Muscle of leg (tissue), 11 donors: ENCODE results near the gene PVR. TPM values are rescaled to one million over a fixed set of nuclear protein-coding genes. Genes with fewer than 3 reads are reported as not detected.
"Not testable (repeated sequence)": the region's sequence is repeated elsewhere in the genome, so short reads cannot be mapped to it uniquely, and the experiment has no call there.

Experiments
- DNase-seq: peaks from one replicate; pipeline ENCODE4 v3.0.0; 2013
- H3K27ac ChIP-seq: one replicate; pipeline ENCODE4 v1.5.1; 2013; ENCODE audit warnings: mild to moderate bottlenecking, low read length, control low read depth
- H3K27me3 ChIP-seq: one replicate; pipeline ENCODE4 v1.6.1; 2013; ENCODE audit warnings: low read length; ENCODE audit not compliant: control insufficient read depth, insufficient read depth
- H3K36me3 ChIP-seq: one replicate; pipeline ENCODE4 v1.6.1; 2013; ENCODE audit warnings: low read length; ENCODE audit not compliant: control insufficient read depth, insufficient read depth
- H3K4me1 ChIP-seq: one replicate; pipeline ENCODE4 v1.6.1; 2013; ENCODE audit warnings: low read length; ENCODE audit not compliant: control insufficient read depth, insufficient read depth
- H3K4me3 ChIP-seq: one replicate; pipeline ENCODE4 v1.5.1; 2013; ENCODE audit warnings: low read length, control low read depth
- H3K9me3 ChIP-seq: replicated peaks from 2 replicates; pipeline ENCODE4 v1.6.1; 2013; ENCODE audit warnings: low read depth, low read length; ENCODE audit not compliant: control insufficient read depth
- WGBS: methylation state at CpG from one replicate; pipeline ENCODE4 v1.1.5; 2013; ENCODE audit warnings: missing lambda C conversion rate; ENCODE audit not compliant: insufficient coverage; 5-methylcytosine and 5-hydroxymethylcytosine counted together
- polyA plus RNA-seq, 8 donors: library from polyadenylated mRNA; unstranded; fragments of 120-200 nt; gene quantifications; one replicate each; pipeline versions ENCODE4 v1.2.1 to v1.2.3, GENCODE V29; 2013; ENCODE audit warnings: inconsistent platforms in 1 of 8, low replicate concordance in 1 of 8; ENCODE audit not compliant: insufficient read length in 8 of 8, insufficient read depth in 1 of 8
- total RNA-seq: library from RNA; stranded (reverse); fragments of 120-200 nt; gene quantifications from one replicate; pipeline ENCODE4 v1.2.4, GENCODE V29; 2013

PVR gene
- total and polyA plus RNA-seq, 9 donors = 18.4 to 25.6 (median 20.3) TPM

DNA sequence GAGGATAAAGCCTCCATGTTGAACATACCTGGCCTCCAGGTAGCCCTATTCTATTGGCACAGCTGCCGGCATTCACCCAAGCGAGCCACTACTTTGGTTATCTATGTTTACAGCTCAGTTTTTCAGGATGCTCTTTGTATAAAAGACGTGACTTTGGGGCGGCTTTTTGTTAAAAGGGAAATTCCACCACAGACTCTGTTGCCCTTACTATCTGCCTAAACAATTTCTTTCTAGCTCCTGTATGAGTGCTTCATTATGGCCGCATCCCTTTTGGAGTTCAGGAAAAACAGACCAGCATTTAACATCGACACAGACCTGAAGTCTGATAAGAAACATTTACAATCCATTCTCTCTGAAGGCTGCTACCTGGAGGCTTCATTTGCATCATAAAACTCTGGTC lies 39.5 kb upstream of the PVR start:
- no peak overlapping the region for H3K27ac ChIP-seq
- H3K4me3 ChIP-seq = no peak overlapping the region
- H3K27me3 ChIP-seq = peaks cover 7% of the 10 kb centered on the region
- peaks cover 2% of the 10 kb centered on the region for H3K4me1 ChIP-seq
- H3K36me3 ChIP-seq = no peaks in the 10 kb centered on the region
- no peaks in the 10 kb centered on the region for H3K9me3 ChIP-seq
- no peak for DNase-seq
- WGBS = 39% methylated on average over 2 of the region's 6 CpGs

DNA sequence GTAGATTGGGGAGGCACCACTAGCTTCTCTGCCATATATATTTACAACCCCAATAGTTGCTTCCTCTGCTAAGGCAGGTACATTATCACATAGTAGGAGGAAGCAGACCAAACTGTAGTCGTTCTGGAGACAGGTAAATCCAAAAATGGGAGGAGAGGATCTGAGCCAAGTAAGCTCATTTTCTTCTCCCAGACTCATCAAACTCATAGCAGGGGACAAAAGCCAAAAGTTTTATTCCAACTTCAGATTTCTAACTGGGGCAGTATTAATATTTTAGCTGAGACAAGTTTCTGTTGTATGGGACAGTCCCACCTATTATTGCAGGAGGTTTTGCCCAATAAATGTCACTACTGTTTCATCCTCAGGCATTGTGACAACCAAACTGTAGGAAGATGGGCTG lies 38.2 kb upstream of the PVR start:
- H3K36me3 ChIP-seq = no peaks in the 10 kb centered on the region
- peaks cover 2% of the 10 kb centered on the region for H3K4me1 ChIP-seq
- no peak overlapping the region for H3K4me3 ChIP-seq
- H3K9me3 ChIP-seq = no peaks in the 10 kb centered on the region
- no CpG with 5 or more reads among the region's 1 CpG for WGBS
- DNase-seq = no peak
- peaks cover 3% of the 10 kb centered on the region for H3K27me3 ChIP-seq
- H3K27ac ChIP-seq = no peak overlapping the region

DNA sequence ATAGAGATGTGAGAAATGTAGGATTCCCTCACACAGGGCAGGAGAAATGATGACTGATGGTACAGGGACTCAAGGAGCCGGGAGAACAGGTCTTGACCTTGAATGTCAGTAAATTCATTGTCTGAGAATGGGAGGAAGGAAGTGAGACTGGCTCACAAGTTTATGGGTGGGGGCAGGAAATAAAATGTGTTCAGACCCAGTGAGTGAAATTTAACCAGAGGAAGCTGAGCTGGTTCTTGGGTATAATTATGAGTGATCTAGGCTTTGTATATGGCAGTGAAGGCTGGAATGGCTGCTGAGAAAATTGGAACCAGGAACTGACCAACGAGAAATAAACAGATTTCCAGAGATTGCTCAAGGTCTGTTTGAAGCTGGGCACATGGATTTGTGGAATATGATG lies 36.7 kb upstream of the PVR start:
- peak overlapping the region; percentile 72 for H3K27ac ChIP-seq
- DNase-seq = peak; percentile 44
- H3K36me3 ChIP-seq = no peaks in the 10 kb centered on the region
- no peaks in the 10 kb centered on the region for H3K9me3 ChIP-seq
- 25% methylated on average over 1 of the region's 2 CpGs for WGBS
- H3K4me3 ChIP-seq = no peak overlapping the region
- H3K4me1 ChIP-seq = peaks cover 2% of the 10 kb centered on the region
- H3K27me3 ChIP-seq = no peaks in the 10 kb centered on the region

DNA sequence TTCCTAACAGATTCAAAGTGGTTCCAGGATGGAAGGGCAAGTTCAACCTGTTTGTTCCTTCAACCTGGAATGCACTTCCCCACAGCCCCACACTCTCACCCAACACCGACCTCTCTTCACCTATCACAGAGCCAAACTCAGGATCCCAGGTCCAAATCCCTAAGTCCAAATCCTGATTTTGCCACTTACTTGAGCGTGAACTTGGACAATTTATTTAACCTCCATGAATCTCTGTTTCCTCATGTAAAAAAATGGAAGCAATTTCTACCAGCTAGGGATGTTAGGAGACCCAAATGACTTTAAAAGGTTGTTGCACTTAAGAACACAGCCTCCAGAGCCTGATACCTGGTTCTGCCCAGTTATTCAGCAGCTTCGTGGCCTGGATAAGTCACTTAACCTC lies 35.8 kb upstream of the PVR start:
- Histone ChIP-seq H3K36me3 (no peaks in the 10 kb centered on the region), H3K9me3 (no peaks in the 10 kb centered on the region), H3K27me3 (no peaks in the 10 kb centered on the region), H3K4me3 (no peak overlapping the region), H3K4me1 (peaks cover 2% of the 10 kb centered on the region), H3K27ac (peak overlapping the region; percentile 66)
- 80% methylated on average over 1 of the region's 3 CpGs for WGBS
- DNase-seq = no peak

- Histone ChIP-seq H3K9me3 (no peaks in the 10 kb centered on the region), H3K4me1 (peaks cover 2% of the 10 kb centered on the region), H3K36me3 (no peaks in the 10 kb centered on the region), H3K4me3 (no peak overlapping the region), H3K27me3 (no peaks in the 10 kb centered on the region), H3K27ac (peak overlapping the region; percentile 66)
- 60% methylated on average over 1 of the region's 7 CpGs for WGBS
- DNase-seq = peak; percentile 44
Measured at GRCh38 chr19:44608391-44608821, 35.3 kb upstream of the PVR start.

DNA sequence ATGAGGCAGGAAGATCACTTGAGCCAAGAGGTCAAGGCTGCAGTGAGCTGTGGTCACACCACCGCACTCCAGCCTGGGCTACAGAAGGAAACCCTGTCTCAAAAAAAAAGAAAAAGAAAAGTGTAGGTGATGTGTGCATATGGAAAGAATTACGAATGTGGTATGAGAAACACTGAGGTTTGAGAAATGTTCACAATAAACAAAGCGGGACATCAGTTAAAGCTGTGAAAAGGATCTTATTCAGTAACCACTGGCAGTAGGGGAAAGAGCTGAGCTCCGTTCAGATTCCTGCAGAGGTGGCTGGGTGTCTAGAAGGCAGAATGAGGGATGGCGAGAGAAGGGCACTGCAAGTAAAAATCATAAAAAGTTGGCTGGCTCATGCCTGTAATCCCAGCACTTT lies 34.5 kb upstream of the PVR start:
- no peak overlapping the region for H3K4me3 ChIP-seq
- peaks cover 2% of the 10 kb centered on the region for H3K4me1 ChIP-seq
- WGBS = 83% methylated on average over 5 of the region's 5 CpGs
- no peak for DNase-seq
- no peaks in the 10 kb centered on the region for H3K9me3 ChIP-seq
- H3K27ac ChIP-seq = peak overlapping the region; percentile 47
- H3K36me3 ChIP-seq = no peaks in the 10 kb centered on the region
- no peaks in the 10 kb centered on the region for H3K27me3 ChIP-seq

GRCh38 chr19:44610497-44610896 lies 33.2 kb upstream of the PVR start:
- not testable (repeated sequence) for H3K36me3 ChIP-seq, H3K4me3 ChIP-seq, H3K27ac ChIP-seq, H3K4me1 ChIP-seq, DNase-seq, H3K27me3 ChIP-seq, H3K9me3 ChIP-seq
- WGBS = 18% methylated on average over 4 of the region's 5 CpGs

GRCh38 chr19:44611812-44612295 lies 31.9 kb upstream of the PVR start:
- no peaks in the 10 kb centered on the region for H3K9me3 ChIP-seq
- no peaks in the 10 kb centered on the region for H3K27me3 ChIP-seq
- DNase-seq = no peak
- H3K36me3 ChIP-seq = no peaks in the 10 kb centered on the region
- H3K27ac ChIP-seq = no peak overlapping the region
- H3K4me1 ChIP-seq = peaks cover 2% of the 10 kb centered on the region
- no CpG with 5 or more reads among the region's 2 CpGs for WGBS
- H3K4me3 ChIP-seq = no peak overlapping the region

DNA sequence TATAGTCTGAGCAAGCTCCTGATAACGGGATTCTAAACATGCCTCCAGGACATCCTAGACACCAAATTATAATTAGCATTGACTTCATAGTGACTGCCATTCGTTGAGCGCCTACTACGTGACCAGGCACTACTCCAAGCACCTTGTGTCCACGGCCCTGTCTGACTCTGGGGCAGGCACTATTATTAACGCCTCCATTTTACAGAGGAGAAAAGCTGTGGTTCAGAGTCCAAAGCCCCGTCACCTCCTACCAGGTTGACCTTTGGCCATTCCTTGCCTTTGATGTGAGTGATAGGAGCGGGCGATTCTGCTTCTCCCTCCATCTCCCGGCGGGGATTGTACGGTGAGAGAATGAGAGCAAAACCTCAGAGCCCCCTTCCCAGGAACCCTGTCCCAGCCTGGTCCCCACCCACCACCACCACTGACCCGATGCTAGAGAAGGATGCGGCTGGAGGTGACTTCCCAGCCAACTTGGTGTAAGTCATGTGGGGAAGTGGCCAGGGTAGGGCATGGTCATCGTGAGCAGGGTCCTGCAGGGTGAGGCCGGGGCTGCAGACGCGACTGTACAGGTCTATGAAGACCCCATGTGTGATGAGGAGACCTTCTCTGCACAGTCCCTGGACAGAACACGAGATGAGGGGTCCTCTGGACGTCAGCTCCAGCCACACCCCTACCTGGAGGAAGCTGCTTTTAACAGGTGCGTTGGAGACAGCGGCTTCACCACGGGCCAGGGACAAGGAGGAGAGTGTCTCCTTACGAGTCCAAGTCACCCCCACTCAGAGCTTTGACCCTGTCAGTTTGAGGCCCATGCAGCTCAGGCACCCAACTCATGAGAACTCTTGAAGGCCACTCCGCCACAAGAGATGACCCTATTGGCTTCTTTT lies 30.2 kb upstream of the PVR start, which contains the start of gene IGSF23:
Gene IGSF23 (plus strand): TSS at position 269 of the 884 bp plus-strand sequence. CDS start 83 bp downstream, at position 352.
- H3K27ac ChIP-seq = no peak within 1 kb of the TSS
- no peaks in the 10 kb centered on the region for H3K27me3 ChIP-seq
- no peak within 1 kb of the TSS for H3K4me3 ChIP-seq
- WGBS = 83% methylated on average over 12 of the region's 25 CpGs
- no peaks in the 10 kb centered on the region for H3K4me1 ChIP-seq
- no peaks in the 10 kb centered on the region for H3K36me3 ChIP-seq
- DNase-seq = no peak
- H3K9me3 ChIP-seq = no peaks in the 10 kb centered on the region

DNA sequence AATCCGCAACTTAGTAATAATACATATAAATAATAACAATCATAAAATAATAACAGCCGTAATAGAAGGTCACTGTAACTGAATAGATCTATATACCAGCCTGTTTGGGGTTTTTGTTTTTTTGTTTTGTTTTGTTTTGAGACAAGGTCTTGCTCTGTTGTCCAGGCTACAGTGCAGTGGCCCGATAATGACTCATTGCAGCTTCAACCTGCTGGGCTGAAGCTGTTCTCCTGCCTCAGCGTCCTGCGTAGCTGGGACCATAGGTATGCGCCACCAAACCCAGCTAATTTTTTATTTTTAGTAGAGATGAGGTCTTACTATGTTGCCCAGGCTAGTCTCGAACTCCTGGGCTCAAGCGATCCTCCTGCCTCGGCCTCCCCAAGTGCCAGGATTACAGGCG lies 29.4 kb upstream of the PVR start:
- Histone ChIP-seq H3K9me3 (no peaks in the 10 kb centered on the region), H3K36me3 (no peaks in the 10 kb centered on the region), H3K27ac (no peak overlapping the region), H3K4me1 (no peaks in the 10 kb centered on the region), H3K4me3 (no peak overlapping the region), H3K27me3 (no peaks in the 10 kb centered on the region)
- 95% methylated on average over 5 of the region's 10 CpGs for WGBS
- DNase-seq = no peak
